IMR-90 (cell line): Measurements from ENCODE around the gene PALMD.

Source experiments
- CHD1 ChIP-seq: IDR thresholded peaks from 2 replicates; pipeline ENCODE4 v1.6.1; 2012; ENCODE audit warnings: low read depth, low read length, improper control_type of control experiment
- CTCF ChIP-seq: conservative IDR thresholded peaks from 2 replicates; pipeline ENCODE4 v1.5.1; 2012; ENCODE audit warnings: mild to moderate bottlenecking, low read depth, low read length, improper control_type of control experiment
- MAZ ChIP-seq: IDR thresholded peaks from 2 replicates; pipeline ENCODE4 v1.6.1; 2012; ENCODE audit warnings: low read depth, mild to moderate bottlenecking, low read length, improper control_type of control experiment, moderate library complexity, borderline replicate concordance
- MXI1 ChIP-seq: IDR thresholded peaks from 2 replicates; pipeline ENCODE4 v1.6.1; 2012; ENCODE audit warnings: low read depth, mild to moderate bottlenecking, low read length, moderate library complexity, borderline replicate concordance
- POLR2A ChIP-seq: IDR thresholded peaks from 2 replicates; pipeline ENCODE4 v1.6.1; 2012; ENCODE audit warnings: mild to moderate bottlenecking, low read depth, low read length
- RCOR1 ChIP-seq: IDR thresholded peaks from 2 replicates; pipeline ENCODE4 v1.6.1; 2012; ENCODE audit warnings: mild to moderate bottlenecking, low read length, improper control_type of control experiment; ENCODE audit not compliant: insufficient replicate concordance
- RFX5 ChIP-seq: IDR thresholded peaks from 2 replicates; pipeline ENCODE4 v1.8.0; 2012; ENCODE audit warnings: low read depth, mild to moderate bottlenecking, low read length, moderate library complexity
- SMC3 ChIP-seq: fragments of 150-350 bp; IDR thresholded peaks from 2 replicates; pipeline ENCODE4 v1.6.1; 2016; ENCODE audit warnings: low read depth, mild to moderate bottlenecking, antibody characterized with exemption, low read length, moderate library complexity
- USF2 ChIP-seq: fragments of 150-350 bp; IDR thresholded peaks from 2 replicates; pipeline ENCODE4 v1.6.1; 2017; ENCODE audit warnings: mild to moderate bottlenecking, antibody characterized with exemption, low read length, low read depth
- TF ChIP-seq, protein P1 (sequence below): fragments of 150-350 bp; IDR thresholded peaks from 2 replicates; pipeline ENCODE4 v1.6.1; 2016; ENCODE audit warnings: low read depth, mild to moderate bottlenecking, low read length, moderate library complexity, borderline replicate concordance

- TF ChIP-seq RFX5, result no peak
- no peak for TF ChIP-seq CTCF
- TF ChIP-seq CHD1, result no peak
- TF ChIP-seq, protein P1, sequence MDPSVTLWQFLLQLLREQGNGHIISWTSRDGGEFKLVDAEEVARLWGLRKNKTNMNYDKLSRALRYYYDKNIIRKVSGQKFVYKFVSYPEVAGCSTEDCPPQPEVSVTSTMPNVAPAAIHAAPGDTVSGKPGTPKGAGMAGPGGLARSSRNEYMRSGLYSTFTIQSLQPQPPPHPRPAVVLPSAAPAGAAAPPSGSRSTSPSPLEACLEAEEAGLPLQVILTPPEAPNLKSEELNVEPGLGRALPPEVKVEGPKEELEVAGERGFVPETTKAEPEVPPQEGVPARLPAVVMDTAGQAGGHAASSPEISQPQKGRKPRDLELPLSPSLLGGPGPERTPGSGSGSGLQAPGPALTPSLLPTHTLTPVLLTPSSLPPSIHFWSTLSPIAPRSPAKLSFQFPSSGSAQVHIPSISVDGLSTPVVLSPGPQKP, result no peak
- no peak for TF ChIP-seq USF2
- no peak for TF ChIP-seq POLR2A
- TF ChIP-seq MXI1, result no peak
- TF ChIP-seq RCOR1, result no peak
- no peak for TF ChIP-seq MAZ
- TF ChIP-seq SMC3, result no peak
Measured at GRCh38 chr1:99672530-99673213, 26.8 kb downstream of the PALMD start.
